ENCODE data around the gene ADAMTS16.

Gene ADAMTS16

GRCh38 chr5:5183189-5183699 is 43.1 kb downstream of the ADAMTS16 start:
- DNase-seq (ENCODE audit: low spot score): no peak

- DNase-seq (ENCODE audit: low spot score): no peak
Observed at GRCh38 chr5:5183933-5184332, 43.8 kb downstream of the ADAMTS16 start.

GRCh38 chr5:5188376-5189050 is 48.4 kb downstream of the ADAMTS16 start:
- no peak for DNase-seq (ENCODE audit: low spot score)

GRCh38 chr5:5189051-5189430 is 48.9 kb downstream of the ADAMTS16 start:
- DNase-seq (ENCODE audit: low spot score): no peak

- no peak for DNase-seq (ENCODE audit: low spot score)
Observed at GRCh38 chr5:5191906-5192305, 51.8 kb downstream of the ADAMTS16 start.

GRCh38 chr5:5192681-5193080 is 52.6 kb downstream of the ADAMTS16 start:
- DNase-seq (ENCODE audit: low spot score): no peak

GRCh38 chr5:5195128-5195918 is 55.2 kb downstream of the ADAMTS16 start:
- no peak for DNase-seq (ENCODE audit: low spot score)

GRCh38 chr5:5198135-5198534 is 58.0 kb downstream of the ADAMTS16 start:
- DNase-seq (ENCODE audit: low spot score): no peak

GRCh38 chr5:5198815-5199214 is 58.7 kb downstream of the ADAMTS16 start:
- no peak for DNase-seq (ENCODE audit: low spot score)

- DNase-seq (ENCODE audit: low spot score): no peak
Observed at GRCh38 chr5:5199495-5199894, 59.4 kb downstream of the ADAMTS16 start.

GRCh38 chr5:5200133-5200532 is 60.0 kb downstream of the ADAMTS16 start:
- DNase-seq (ENCODE audit: low spot score): no peak

- no peak for DNase-seq (ENCODE audit: low spot score)
Observed at GRCh38 chr5:5202321-5202720, 62.2 kb downstream of the ADAMTS16 start.

GRCh38 chr5:5203451-5203850 is 63.3 kb downstream of the ADAMTS16 start:
- DNase-seq (ENCODE audit: low spot score): no peak

GRCh38 chr5:5207828-5208227 is 67.7 kb downstream of the ADAMTS16 start:
- DNase-seq (ENCODE audit: low spot score): no peak

GRCh38 chr5:5209089-5209488 is 69.0 kb downstream of the ADAMTS16 start:
- DNase-seq (ENCODE audit: low spot score): no peak

GRCh38 chr5:5209510-5210286 is 69.6 kb downstream of the ADAMTS16 start:
- DNase-seq (ENCODE audit: low spot score): no peak

- no peak for DNase-seq (ENCODE audit: low spot score)
Observed at GRCh38 chr5:5217371-5217770, 77.2 kb downstream of the ADAMTS16 start.

- no peak for DNase-seq (ENCODE audit: low spot score)
Observed at GRCh38 chr5:5218396-5218795, 78.3 kb downstream of the ADAMTS16 start.

- no peak for DNase-seq (ENCODE audit: low spot score)
Observed at GRCh38 chr5:5219541-5219940, 79.4 kb downstream of the ADAMTS16 start.

GRCh38 chr5:5220901-5221631 is 80.9 kb downstream of the ADAMTS16 start:
- no peak for DNase-seq (ENCODE audit: low spot score)

GRCh38 chr5:5221724-5222123 is 81.6 kb downstream of the ADAMTS16 start:
- no peak for DNase-seq (ENCODE audit: low spot score)

GRCh38 chr5:5231576-5231975 is 91.4 kb downstream of the ADAMTS16 start:
- DNase-seq (ENCODE audit: low spot score): no peak

All from putamen (tissue), 1 donor.